ENCODE results near the gene RMDN3. TPM values are rescaled to one million over a fixed set of nuclear protein-coding genes. Genes with fewer than 3 reads are reported as not detected.

The RMDN3 gene
- total and polyA plus RNA-seq, 2 of the 13 experiments (the other 11 are each of a cell fraction or from before 2014, with no cell fraction given) = 16.8 to 19.5 TPM

GRCh38 chr15:40694688-40695468, 60.2 kb downstream of the RMDN3 start, which contains the start of gene RAD51 (continued):
- TF ChIP-seq TBX3 (IDR thresholded peaks at IDR 0.05; ENCODE audit: borderline replicate concordance) (peak; percentile 13; the same call in 1 of the 2 replicates), PPARG (CRISPR knock-in tag; conservative IDR thresholded peaks at IDR 0.05) (no peak), TP53 (CRISPR knock-in tag; conservative IDR thresholded peaks at IDR 0.05) (no peak; the same call in 1 of the 2 replicates), NCOR1 (IDR thresholded peaks at IDR 0.05; ENCODE audit: borderline replicate concordance, low read length) (no peak; the same call in 1 of the 2 replicates), ZNF496 (CRISPR knock-in tag; IDR thresholded peaks at IDR 0.05; ENCODE audit: insufficient replicate concordance) (no peak), TOPORS (CRISPR knock-in tag; IDR thresholded peaks at IDR 0.05) (peak; percentile 71), ZNF20 (CRISPR knock-in tag; IDR thresholded peaks at IDR 0.05) (no peak), ZNF143 (CRISPR knock-in tag; IDR thresholded peaks at IDR 0.05) (peak; percentile 95), PCBP1 (IDR thresholded peaks at IDR 0.05; ENCODE audit: borderline replicate concordance, low read depth, low read length) (0 out of 2 replicates have a peak, but pooled peaks have one; percentile 53), SRSF9 (IDR thresholded peaks at IDR 0.05; ENCODE audit: borderline replicate concordance, insufficient read depth, low read depth, low read length, poor library complexity, severe bottlenecking) (no peak), SMAD9 (CRISPR knock-in tag; IDR thresholded peaks at IDR 0.05) (0 out of 2 replicates have a peak, but pooled peaks have one; percentile 54), STAG1 (CRISPR knock-in tag; IDR thresholded peaks at IDR 0.05) (0 out of 2 replicates have a peak, but pooled peaks have one; percentile 18), ONECUT2 (CRISPR knock-in tag; IDR thresholded peaks at IDR 0.05) (no peak), ZNF576 (CRISPR knock-in tag; IDR thresholded peaks at IDR 0.05) (no peak), ELK4 (CRISPR knock-in tag; IDR thresholded peaks at IDR 0.05; ENCODE audit: borderline replicate concordance) (no peak), ZNF296 (CRISPR knock-in tag; conservative IDR thresholded peaks at IDR 0.05) (no peak; the same call in 1 of the 2 replicates), ASH2L (IDR thresholded peaks at IDR 0.05; ENCODE audit: insufficient read length, low read depth, low read length) (peak; percentile 56), NFRKB (IDR thresholded peaks at IDR 0.05) (no peak), ZNF564 (CRISPR knock-in tag; IDR thresholded peaks at IDR 0.05) (peak; percentile 88; the same call in 1 of the 2 replicates)
- TF ChIP-seq, protein P1, sequence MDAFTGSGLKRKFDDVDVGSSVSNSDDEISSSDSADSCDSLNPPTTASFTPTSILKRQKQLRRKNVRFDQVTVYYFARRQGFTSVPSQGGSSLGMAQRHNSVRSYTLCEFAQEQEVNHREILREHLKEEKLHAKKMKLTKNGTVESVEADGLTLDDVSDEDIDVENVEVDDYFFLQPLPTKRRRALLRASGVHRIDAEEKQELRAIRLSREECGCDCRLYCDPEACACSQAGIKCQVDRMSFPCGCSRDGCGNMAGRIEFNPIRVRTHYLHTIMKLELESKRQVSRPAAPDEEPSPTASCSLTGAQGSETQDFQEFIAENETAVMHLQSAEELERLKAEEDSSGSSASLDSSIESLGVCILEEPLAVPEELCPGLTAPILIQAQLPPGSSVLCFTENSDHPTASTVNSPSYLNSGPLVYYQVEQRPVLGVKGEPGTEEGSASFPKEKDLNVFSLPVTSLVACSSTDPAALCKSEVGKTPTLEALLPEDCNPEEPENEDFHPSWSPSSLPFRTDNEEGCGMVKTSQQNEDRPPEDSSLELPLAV (CRISPR knock-in tag; conservative IDR thresholded peaks at IDR 0.05; ENCODE audit: low read depth) = no peak
- TF ChIP-seq, protein P2, sequence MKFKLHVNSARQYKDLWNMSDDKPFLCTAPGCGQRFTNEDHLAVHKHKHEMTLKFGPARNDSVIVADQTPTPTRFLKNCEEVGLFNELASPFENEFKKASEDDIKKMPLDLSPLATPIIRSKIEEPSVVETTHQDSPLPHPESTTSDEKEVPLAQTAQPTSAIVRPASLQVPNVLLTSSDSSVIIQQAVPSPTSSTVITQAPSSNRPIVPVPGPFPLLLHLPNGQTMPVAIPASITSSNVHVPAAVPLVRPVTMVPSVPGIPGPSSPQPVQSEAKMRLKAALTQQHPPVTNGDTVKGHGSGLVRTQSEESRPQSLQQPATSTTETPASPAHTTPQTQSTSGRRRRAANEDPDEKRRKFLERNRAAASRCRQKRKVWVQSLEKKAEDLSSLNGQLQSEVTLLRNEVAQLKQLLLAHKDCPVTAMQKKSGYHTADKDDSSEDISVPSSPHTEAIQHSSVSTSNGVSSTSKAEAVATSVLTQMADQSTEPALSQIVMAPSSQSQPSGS (CRISPR knock-in tag; IDR thresholded peaks at IDR 0.05) = peak; percentile 33; the same call in 1 of the 2 replicates
- TF ChIP-seq, protein P3, sequence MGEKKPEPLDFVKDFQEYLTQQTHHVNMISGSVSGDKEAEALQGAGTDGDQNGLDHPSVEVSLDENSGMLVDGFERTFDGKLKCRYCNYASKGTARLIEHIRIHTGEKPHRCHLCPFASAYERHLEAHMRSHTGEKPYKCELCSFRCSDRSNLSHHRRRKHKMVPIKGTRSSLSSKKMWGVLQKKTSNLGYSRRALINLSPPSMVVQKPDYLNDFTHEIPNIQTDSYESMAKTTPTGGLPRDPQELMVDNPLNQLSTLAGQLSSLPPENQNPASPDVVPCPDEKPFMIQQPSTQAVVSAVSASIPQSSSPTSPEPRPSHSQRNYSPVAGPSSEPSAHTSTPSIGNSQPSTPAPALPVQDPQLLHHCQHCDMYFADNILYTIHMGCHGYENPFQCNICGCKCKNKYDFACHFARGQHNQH (CRISPR knock-in tag; IDR thresholded peaks at IDR 0.05) = 0 out of 2 replicates have a peak, but pooled peaks have one; percentile 27

Measured in HepG2 (cell line).